Panc1 (cell line): ENCODE measurements around the gene STAT5A.
"Not testable (repeated sequence)": the region's sequence is repeated elsewhere in the genome, so short reads cannot be mapped to it uniquely, and the experiment has no call there.

Source experiments
- REST ChIP-seq, 2 experiments: IDR thresholded peaks; 2 replicates each; pipeline ENCODE4 v1.6.1; 2011 to 2012; ENCODE audit warnings: low read depth in 2 of 2, control low read depth in 1 of 2, low read length in 1 of 2, mild to moderate bottlenecking in 1 of 2, moderate library complexity in 1 of 2; ENCODE audit not compliant: insufficient read depth in 1 of 2
- TF ChIP-seq, protein P1 (sequence below): fragments of 450-650 bp; IDR thresholded peaks from 2 replicates; pipeline ENCODE4 v1.5.1; 2017; ENCODE audit warnings: mild to moderate bottlenecking

- TF ChIP-seq REST (IDR thresholded peaks at IDR 0.05; ENCODE audit: insufficient read depth in 1 of 2, low read depth in 2 of 2, low read length in 1 of 2): not testable (repeated sequence)
- TF ChIP-seq, protein P1, sequence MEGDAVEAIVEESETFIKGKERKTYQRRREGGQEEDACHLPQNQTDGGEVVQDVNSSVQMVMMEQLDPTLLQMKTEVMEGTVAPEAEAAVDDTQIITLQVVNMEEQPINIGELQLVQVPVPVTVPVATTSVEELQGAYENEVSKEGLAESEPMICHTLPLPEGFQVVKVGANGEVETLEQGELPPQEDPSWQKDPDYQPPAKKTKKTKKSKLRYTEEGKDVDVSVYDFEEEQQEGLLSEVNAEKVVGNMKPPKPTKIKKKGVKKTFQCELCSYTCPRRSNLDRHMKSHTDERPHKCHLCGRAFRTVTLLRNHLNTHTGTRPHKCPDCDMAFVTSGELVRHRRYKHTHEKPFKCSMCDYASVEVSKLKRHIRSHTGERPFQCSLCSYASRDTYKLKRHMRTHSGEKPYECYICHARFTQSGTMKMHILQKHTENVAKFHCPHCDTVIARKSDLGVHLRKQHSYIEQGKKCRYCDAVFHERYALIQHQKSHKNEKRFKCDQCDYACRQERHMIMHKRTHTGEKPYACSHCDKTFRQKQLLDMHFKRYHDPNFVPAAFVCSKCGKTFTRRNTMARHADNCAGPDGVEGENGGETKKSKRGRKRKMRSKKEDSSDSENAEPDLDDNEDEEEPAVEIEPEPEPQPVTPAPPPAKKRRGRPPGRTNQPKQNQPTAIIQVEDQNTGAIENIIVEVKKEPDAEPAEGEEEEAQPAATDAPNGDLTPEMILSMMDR: not testable (repeated sequence)
Observed at GRCh38 chr17:42360388-42360787, 72.1 kb downstream of the STAT5A start.
